ENCODE results near the gene PACS2. TPM values are rescaled to one million over a fixed set of nuclear protein-coding genes. Genes with fewer than 3 reads are reported as not detected.

Gene PACS2
- polyA plus RNA-seq, 1 of the 3 experiments (the other 2 are of a cell fraction), result 42.7 TPM

DNA sequence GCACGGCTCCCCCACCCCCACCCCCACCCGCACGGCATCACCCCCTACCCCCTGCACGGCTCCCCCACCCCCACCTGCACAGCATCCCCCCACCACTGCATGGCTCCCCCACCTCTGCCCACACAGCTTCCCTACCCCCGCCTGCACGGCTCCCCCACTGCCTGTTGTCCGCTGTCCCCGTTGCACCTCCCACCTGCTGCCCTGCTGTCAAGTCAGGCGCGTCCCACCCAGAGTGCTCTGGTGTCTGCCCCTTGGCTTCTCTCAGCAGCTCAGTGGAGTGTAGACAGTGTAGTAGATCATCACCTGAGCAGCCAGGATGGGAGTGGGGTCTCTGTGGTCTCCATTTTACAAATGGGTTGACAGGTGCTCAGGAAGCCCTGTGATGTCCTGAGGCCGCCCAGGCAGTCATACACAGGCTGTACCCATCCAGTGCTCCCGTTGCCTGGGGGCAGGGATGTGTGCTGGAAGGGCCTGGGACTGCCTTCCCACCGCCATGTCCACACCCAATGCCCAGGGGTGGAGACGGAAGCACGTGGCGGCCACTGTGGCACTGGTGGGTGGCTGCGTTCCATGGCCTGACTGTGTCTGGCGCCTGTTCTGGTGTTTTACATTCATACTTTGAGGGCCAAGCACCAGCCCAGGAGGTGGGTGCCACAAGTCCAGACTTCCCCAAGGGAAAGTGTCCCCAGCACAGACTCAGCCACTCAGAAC is 32.5 kb downstream of the PACS2 start:
- H3K79me2 ChIP-seq (ENCODE audit: insufficient read depth), result peaks cover 13% of the 10 kb centered on the region
- H2AFZ ChIP-seq (ENCODE audit: low read depth), result no peak overlapping the region
- no peak overlapping the region for H3K9ac ChIP-seq
- H3K9me3 ChIP-seq, result peaks cover 9% of the 10 kb centered on the region; the same call in 1 of the 2 replicates
- H3K27me3 ChIP-seq (ENCODE audit: insufficient read depth), result no peaks in the 10 kb centered on the region
- H3K27ac ChIP-seq (ENCODE audit: low read depth in 2 of 2, low read length in 1 of 2), result no peak overlapping the region
- WGBS (ENCODE audit: low lambda C conversion rate), result 93% methylated on average over 10 of the region's 18 CpGs
- TF ChIP-seq MEF2A (IDR thresholded peaks at IDR 0.05; ENCODE audit: borderline replicate concordance, low read depth) (no peak), ELF1 (IDR thresholded peaks at IDR 0.05) (no peak), POLR2AphosphoS5 (IDR thresholded peaks at IDR 0.05; ENCODE audit: low read depth, low read length) (no peak), CHD2 (IDR thresholded peaks at IDR 0.05; ENCODE audit: low read length, partially characterized antibody) (no peak), RFX5 (IDR thresholded peaks at IDR 0.05; ENCODE audit: low read length) (no peak), NFIC (IDR thresholded peaks at IDR 0.05; ENCODE audit: borderline replicate concordance) (no peak), TAF1 (IDR thresholded peaks at IDR 0.05; ENCODE audit: borderline replicate concordance, low read depth, low read length) (no peak), JUND (IDR thresholded peaks at IDR 0.05) (no peak), MXI1 (IDR thresholded peaks at IDR 0.05; ENCODE audit: low read depth, low read length) (no peak), EP300 (IDR thresholded peaks at IDR 0.05; ENCODE audit: borderline replicate concordance in 1 of 2, low read depth in 1 of 2, low read length in 1 of 2) (no peak), FOXJ3 (CRISPR knock-in tag; IDR thresholded peaks at IDR 0.05) (no peak), SMC3 (IDR thresholded peaks at IDR 0.05; ENCODE audit: low read depth, low read length) (no peak), RAD21 (IDR thresholded peaks at IDR 0.05; ENCODE audit: low read length) (no peak)
- TF ChIP-seq, protein P1, sequence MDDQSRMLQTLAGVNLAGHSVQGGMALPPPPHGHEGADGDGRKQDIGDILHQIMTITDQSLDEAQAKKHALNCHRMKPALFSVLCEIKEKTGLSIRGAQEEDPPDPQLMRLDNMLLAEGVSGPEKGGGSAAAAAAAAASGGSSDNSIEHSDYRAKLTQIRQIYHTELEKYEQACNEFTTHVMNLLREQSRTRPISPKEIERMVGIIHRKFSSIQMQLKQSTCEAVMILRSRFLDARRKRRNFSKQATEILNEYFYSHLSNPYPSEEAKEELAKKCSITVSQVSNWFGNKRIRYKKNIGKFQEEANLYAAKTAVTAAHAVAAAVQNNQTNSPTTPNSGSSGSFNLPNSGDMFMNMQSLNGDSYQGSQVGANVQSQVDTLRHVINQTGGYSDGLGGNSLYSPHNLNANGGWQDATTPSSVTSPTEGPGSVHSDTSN (IDR thresholded peaks at IDR 0.05), result no peak
- TF ChIP-seq, protein P2, sequence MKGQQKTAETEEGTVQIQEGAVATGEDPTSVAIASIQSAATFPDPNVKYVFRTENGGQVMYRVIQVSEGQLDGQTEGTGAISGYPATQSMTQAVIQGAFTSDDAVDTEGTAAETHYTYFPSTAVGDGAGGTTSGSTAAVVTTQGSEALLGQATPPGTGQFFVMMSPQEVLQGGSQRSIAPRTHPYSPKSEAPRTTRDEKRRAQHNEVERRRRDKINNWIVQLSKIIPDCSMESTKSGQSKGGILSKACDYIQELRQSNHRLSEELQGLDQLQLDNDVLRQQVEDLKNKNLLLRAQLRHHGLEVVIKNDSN (IDR thresholded peaks at IDR 0.05; ENCODE audit: borderline replicate concordance, low read depth), result no peak
- TF ChIP-seq, protein P3, sequence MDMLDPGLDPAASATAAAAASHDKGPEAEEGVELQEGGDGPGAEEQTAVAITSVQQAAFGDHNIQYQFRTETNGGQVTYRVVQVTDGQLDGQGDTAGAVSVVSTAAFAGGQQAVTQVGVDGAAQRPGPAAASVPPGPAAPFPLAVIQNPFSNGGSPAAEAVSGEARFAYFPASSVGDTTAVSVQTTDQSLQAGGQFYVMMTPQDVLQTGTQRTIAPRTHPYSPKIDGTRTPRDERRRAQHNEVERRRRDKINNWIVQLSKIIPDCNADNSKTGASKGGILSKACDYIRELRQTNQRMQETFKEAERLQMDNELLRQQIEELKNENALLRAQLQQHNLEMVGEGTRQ (IDR thresholded peaks at IDR 0.05; ENCODE audit: borderline replicate concordance, low read depth, low read length), result no peak
- TF ChIP-seq, protein P4, sequence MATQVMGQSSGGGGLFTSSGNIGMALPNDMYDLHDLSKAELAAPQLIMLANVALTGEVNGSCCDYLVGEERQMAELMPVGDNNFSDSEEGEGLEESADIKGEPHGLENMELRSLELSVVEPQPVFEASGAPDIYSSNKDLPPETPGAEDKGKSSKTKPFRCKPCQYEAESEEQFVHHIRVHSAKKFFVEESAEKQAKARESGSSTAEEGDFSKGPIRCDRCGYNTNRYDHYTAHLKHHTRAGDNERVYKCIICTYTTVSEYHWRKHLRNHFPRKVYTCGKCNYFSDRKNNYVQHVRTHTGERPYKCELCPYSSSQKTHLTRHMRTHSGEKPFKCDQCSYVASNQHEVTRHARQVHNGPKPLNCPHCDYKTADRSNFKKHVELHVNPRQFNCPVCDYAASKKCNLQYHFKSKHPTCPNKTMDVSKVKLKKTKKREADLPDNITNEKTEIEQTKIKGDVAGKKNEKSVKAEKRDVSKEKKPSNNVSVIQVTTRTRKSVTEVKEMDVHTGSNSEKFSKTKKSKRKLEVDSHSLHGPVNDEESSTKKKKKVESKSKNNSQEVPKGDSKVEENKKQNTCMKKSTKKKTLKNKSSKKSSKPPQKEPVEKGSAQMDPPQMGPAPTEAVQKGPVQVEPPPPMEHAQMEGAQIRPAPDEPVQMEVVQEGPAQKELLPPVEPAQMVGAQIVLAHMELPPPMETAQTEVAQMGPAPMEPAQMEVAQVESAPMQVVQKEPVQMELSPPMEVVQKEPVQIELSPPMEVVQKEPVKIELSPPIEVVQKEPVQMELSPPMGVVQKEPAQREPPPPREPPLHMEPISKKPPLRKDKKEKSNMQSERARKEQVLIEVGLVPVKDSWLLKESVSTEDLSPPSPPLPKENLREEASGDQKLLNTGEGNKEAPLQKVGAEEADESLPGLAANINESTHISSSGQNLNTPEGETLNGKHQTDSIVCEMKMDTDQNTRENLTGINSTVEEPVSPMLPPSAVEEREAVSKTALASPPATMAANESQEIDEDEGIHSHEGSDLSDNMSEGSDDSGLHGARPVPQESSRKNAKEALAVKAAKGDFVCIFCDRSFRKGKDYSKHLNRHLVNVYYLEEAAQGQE (IDR thresholded peaks at IDR 0.05; ENCODE audit: low read depth, low read length), result no peak
- TF ChIP-seq, protein P5, sequence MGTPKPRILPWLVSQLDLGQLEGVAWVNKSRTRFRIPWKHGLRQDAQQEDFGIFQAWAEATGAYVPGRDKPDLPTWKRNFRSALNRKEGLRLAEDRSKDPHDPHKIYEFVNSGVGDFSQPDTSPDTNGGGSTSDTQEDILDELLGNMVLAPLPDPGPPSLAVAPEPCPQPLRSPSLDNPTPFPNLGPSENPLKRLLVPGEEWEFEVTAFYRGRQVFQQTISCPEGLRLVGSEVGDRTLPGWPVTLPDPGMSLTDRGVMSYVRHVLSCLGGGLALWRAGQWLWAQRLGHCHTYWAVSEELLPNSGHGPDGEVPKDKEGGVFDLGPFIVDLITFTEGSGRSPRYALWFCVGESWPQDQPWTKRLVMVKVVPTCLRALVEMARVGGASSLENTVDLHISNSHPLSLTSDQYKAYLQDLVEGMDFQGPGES (IDR thresholded peaks at IDR 0.05; ENCODE audit: low read depth, low read length), result no peak
- TF ChIP-seq, protein P6, sequence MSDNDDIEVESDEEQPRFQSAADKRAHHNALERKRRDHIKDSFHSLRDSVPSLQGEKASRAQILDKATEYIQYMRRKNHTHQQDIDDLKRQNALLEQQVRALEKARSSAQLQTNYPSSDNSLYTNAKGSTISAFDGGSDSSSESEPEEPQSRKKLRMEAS (IDR thresholded peaks at IDR 0.05; ENCODE audit: low read depth), result no peak
- no peaks in the 10 kb centered on the region for H3K36me3 ChIP-seq (replicated peaks in 1 of 2; ENCODE audit: control insufficient read depth in 1 of 2, insufficient read depth in 2 of 2, low read length in 1 of 2)
- no peak for DNase-seq
- POLR2A ChIA-PET, result no interaction called here
- H4K20me1 ChIP-seq (ENCODE audit: insufficient read depth), result peaks cover 12% of the 10 kb centered on the region
- no peak overlapping the region for H3K4me2 ChIP-seq
- no peaks in the 10 kb centered on the region for H3F3A ChIP-seq (replicated peaks; ENCODE audit: insufficient read depth)
- H3K4me1 ChIP-seq (ENCODE audit: control insufficient read depth in 1 of 2, insufficient read depth in 2 of 2, low read depth in 1 of 2, low read length in 1 of 2), result peaks cover 0 to 13% of the 10 kb centered on the region in 2 experiments; a peak in 1 of 4 replicates
- H3K9me2 ChIP-seq, result no peaks in the 10 kb centered on the region
- no peak overlapping the region for H3K4me3 ChIP-seq (ENCODE audit: low read depth in 2 of 2, low read length in 1 of 2)
- CTCF ChIA-PET, result interaction anchor here (1.6 to 2.0 kb wide), 2 partner anchors 24 to 144 kb away, joined by 5 read pairs; no protein-coding TSS in a partner anchor

All from SK-N-SH (cell line).